ENCODE measurements around the gene ADAMTS1. TPM values are rescaled to one million over a fixed set of nuclear protein-coding genes. Genes with fewer than 3 reads are reported as not detected.

ADAMTS1 gene
- total and polyA plus RNA-seq, 2 donors (not counting 1 experiment from before 2014, with no cell fraction given), result not detected

GRCh38 chr21:26840912-26841311 is 4.3 kb downstream of the ADAMTS1 start:
- TF ChIP-seq CTCF (IDR thresholded peaks at IDR 0.05) (no peak), EZH2 (IDR thresholded peaks at IDR 0.05; ENCODE audit: borderline replicate concordance, insufficient read depth, low read depth, low read length, poor library complexity, severe bottlenecking) (no peak)
- no peaks in the 10 kb centered on the region for H4K20me1 ChIP-seq (ENCODE audit: control insufficient read depth, insufficient read depth, low read length, poor library complexity, severe bottlenecking)
- Mint-ChIP-seq H3K9me3 (ENCODE audit: insufficient read depth) (no peaks in the 10 kb centered on the region), H3K4me1 (peaks cover 18% of the 10 kb centered on the region), H3K27me3 (peaks cover 37% of the 10 kb centered on the region), H3K27ac (no peak overlapping the region), H3K4me3 (no peak overlapping the region)
- peaks cover 27 to 30% of the 10 kb centered on the region in 2 donors for H3K4me1 ChIP-seq (ENCODE audit: control insufficient read depth in 2 of 2, insufficient read depth in 2 of 2, low read length in 2 of 2)
- H3K27ac ChIP-seq (ENCODE audit: low read length in 2 of 2), result no peak overlapping the region
- H3K9me3 ChIP-seq (ENCODE audit: control extremely low read depth in 1 of 3, control insufficient read depth in 2 of 3, insufficient read depth in 1 of 3, low read length in 2 of 3), result peaks cover 0 to 16% (median 0%) of the 10 kb centered on the region in 3 donors
- no peak for ATAC-seq (ENCODE audit: low read depth)
- H2AFZ ChIP-seq (ENCODE audit: insufficient read depth, low read depth, low read length, poor library complexity, severe bottlenecking), result no peak overlapping the region
- no peaks in the 10 kb centered on the region for H3K36me3 ChIP-seq (replicated peaks in 1 of 2; ENCODE audit: control extremely low read depth in 1 of 2, control insufficient read depth in 1 of 2, extremely low read depth in 1 of 2, insufficient read depth in 2 of 2, low read length in 1 of 2)
- no peak overlapping the region for H3K4me3 ChIP-seq (ENCODE audit: control extremely low read depth in 1 of 5, extremely low read depth in 1 of 5, insufficient read depth in 1 of 5, low read depth in 2 of 5, low read length in 4 of 5)
- H3K79me2 ChIP-seq (ENCODE audit: control insufficient read depth, insufficient read depth, low read length), result no peaks in the 10 kb centered on the region
- intact Hi-C loops (cut with micrococcal nuclease), result no loop called here
- no peak overlapping the region for H3K4me2 ChIP-seq (replicated peaks; ENCODE audit: low read depth, low read length, poor library complexity, severe bottlenecking)
- H3K27me3 ChIP-seq (replicated peaks in 1 of 4; ENCODE audit: control extremely low read depth in 1 of 4, control insufficient read depth in 3 of 4, insufficient read depth in 4 of 4, low read length in 3 of 4), result peaks cover 0 to 39% (median 12%) of the 10 kb centered on the region in 4 experiments
- ChIA-PET CTCF (no interaction called here), POLR2A (no interaction called here)
- WGBS (ENCODE audit: insufficient coverage), result 96% methylated on average over 6 of the region's 7 CpGs
- no peak overlapping the region for H3K9ac ChIP-seq (ENCODE audit: low read length)
- DNase-seq, result no peak

DNA sequence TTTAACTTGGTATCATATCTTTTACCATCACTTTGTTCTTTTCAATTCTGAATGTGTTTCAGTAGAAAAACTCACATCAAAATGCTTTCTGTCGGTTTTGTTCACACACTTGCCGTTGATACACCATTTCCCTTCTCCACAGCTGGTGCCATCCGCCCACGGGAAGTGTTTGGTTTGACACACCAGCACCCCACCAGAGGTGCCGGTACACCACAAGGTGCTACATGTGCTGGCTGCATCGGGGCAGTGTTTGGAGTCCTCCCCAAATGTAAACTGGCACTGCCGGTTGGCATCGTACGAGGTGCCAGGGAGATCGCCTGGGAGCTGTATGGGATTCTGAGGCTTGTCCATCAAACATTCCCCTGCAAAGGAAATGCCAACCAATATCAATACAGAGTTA is 5.0 kb downstream of the ADAMTS1 start:
- Histone ChIP-seq H3K27ac (ENCODE audit: low read length in 2 of 2) (no peak overlapping the region), H3K36me3 (replicated peaks in 1 of 2; ENCODE audit: control extremely low read depth in 1 of 2, control insufficient read depth in 1 of 2, extremely low read depth in 1 of 2, insufficient read depth in 2 of 2, low read length in 1 of 2) (no peaks in the 10 kb centered on the region), H3K9me3 (ENCODE audit: control extremely low read depth in 1 of 3, control insufficient read depth in 2 of 3, insufficient read depth in 1 of 3, low read length in 2 of 3) (peaks cover 0 to 10% (median 0%) of the 10 kb centered on the region in 3 donors), H3K4me2 (replicated peaks; ENCODE audit: low read depth, low read length, poor library complexity, severe bottlenecking) (no peak overlapping the region), H3K27me3 (replicated peaks in 1 of 4; ENCODE audit: control extremely low read depth in 1 of 4, control insufficient read depth in 3 of 4, insufficient read depth in 4 of 4, low read length in 3 of 4) (peaks cover 0 to 31% (median 10%) of the 10 kb centered on the region in 4 experiments), H3K9ac (ENCODE audit: low read length) (no peak overlapping the region), H3K79me2 (ENCODE audit: control insufficient read depth, insufficient read depth, low read length) (no peaks in the 10 kb centered on the region), H4K20me1 (ENCODE audit: control insufficient read depth, insufficient read depth, low read length, poor library complexity, severe bottlenecking) (no peaks in the 10 kb centered on the region), H3K4me1 (ENCODE audit: control insufficient read depth in 2 of 2, insufficient read depth in 2 of 2, low read length in 2 of 2) (peaks cover 20 to 23% of the 10 kb centered on the region in 2 donors), H3K4me3 (ENCODE audit: control extremely low read depth in 1 of 5, extremely low read depth in 1 of 5, insufficient read depth in 1 of 5, low read depth in 2 of 5, low read length in 4 of 5) (no peak overlapping the region), H2AFZ (ENCODE audit: insufficient read depth, low read depth, low read length, poor library complexity, severe bottlenecking) (no peak overlapping the region)
- DNase-seq (no peak), ATAC-seq (ENCODE audit: low read depth) (no peak)
- WGBS (ENCODE audit: insufficient coverage), result 70% methylated on average over 5 of the region's 10 CpGs
- CTCF ChIA-PET, result interaction anchor here (0.9 kb wide), 1 partner anchor 1905 kb away, joined by 5 read pairs; no protein-coding TSS in a partner anchor
- no peaks in the 10 kb centered on the region for H3K9me3 Mint-ChIP-seq (ENCODE audit: insufficient read depth)
- H3K4me3 Mint-ChIP-seq, result no peak overlapping the region
- POLR2A ChIA-PET, result no interaction called here
- no peak overlapping the region for H3K27ac Mint-ChIP-seq
- TF ChIP-seq EZH2 (IDR thresholded peaks at IDR 0.05; ENCODE audit: borderline replicate concordance, insufficient read depth, low read depth, low read length, poor library complexity, severe bottlenecking) (no peak), CTCF (IDR thresholded peaks at IDR 0.05) (no peak)
- intact Hi-C loops (cut with micrococcal nuclease), result no loop called here
- H3K4me1 Mint-ChIP-seq, result peaks cover 13% of the 10 kb centered on the region
- peaks cover 32% of the 10 kb centered on the region for H3K27me3 Mint-ChIP-seq

Measured in B cell (primary cell).